ENCODE results near the gene POLD4.

POLD4 gene

DNA sequence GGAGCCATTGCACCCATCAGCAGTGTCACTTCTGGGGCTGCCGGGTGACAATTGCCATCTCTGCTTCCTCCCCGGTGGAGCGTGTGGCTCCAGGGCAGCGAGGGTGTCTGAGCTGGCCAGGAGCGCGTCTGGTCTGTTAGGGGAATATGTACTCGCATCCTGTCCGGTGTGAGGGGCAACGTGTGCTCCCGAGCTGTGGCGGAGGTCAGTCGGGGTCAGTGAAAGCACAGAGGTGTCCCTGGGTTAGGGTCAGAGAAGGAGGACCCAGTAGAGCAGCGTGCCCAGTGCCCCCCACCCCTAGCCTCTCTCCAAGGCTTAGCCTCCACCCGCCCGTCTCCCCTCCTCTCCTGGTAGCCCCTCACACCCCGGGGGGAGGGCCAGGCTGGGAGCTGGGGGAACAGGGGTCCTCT, 18.6 kb upstream of the POLD4 start:
- Histone ChIP-seq H3K4me3 (ENCODE audit: low read depth in 1 of 2, low read length in 2 of 2) (no peak overlapping the region), H3K9me3 (ENCODE audit: insufficient read depth, low read length, severe bottlenecking) (no peaks in the 10 kb centered on the region), H3K9ac (ENCODE audit: low read depth, low read length) (no peak overlapping the region), H3K27me3 (ENCODE audit: insufficient read depth, low read length, poor library complexity) (peaks cover 76% of the 10 kb centered on the region), H3K79me2 (ENCODE audit: insufficient read depth, low read length) (no peaks in the 10 kb centered on the region), H2AFZ (ENCODE audit: low read depth, low read length) (no peak overlapping the region), H3K36me3 (ENCODE audit: insufficient read depth, low read length) (no peaks in the 10 kb centered on the region), H4K20me1 (ENCODE audit: insufficient read depth, low read length) (peaks cover 34% of the 10 kb centered on the region), H3K4me2 (ENCODE audit: insufficient read depth, low read length) (no peak overlapping the region), H3K27ac (ENCODE audit: low read length) (no peak overlapping the region), H3K4me1 (ENCODE audit: insufficient read depth, low read length) (peaks cover 37% of the 10 kb centered on the region)
- DNase-seq (no peak), ATAC-seq (ENCODE audit: insufficient read depth, low read depth) (no peak)
- TF ChIP-seq EZH2 (IDR thresholded peaks at IDR 0.05; ENCODE audit: borderline replicate concordance, low read depth, low read length, severe bottlenecking) = peak; percentile 55
- TF ChIP-seq, protein P1, sequence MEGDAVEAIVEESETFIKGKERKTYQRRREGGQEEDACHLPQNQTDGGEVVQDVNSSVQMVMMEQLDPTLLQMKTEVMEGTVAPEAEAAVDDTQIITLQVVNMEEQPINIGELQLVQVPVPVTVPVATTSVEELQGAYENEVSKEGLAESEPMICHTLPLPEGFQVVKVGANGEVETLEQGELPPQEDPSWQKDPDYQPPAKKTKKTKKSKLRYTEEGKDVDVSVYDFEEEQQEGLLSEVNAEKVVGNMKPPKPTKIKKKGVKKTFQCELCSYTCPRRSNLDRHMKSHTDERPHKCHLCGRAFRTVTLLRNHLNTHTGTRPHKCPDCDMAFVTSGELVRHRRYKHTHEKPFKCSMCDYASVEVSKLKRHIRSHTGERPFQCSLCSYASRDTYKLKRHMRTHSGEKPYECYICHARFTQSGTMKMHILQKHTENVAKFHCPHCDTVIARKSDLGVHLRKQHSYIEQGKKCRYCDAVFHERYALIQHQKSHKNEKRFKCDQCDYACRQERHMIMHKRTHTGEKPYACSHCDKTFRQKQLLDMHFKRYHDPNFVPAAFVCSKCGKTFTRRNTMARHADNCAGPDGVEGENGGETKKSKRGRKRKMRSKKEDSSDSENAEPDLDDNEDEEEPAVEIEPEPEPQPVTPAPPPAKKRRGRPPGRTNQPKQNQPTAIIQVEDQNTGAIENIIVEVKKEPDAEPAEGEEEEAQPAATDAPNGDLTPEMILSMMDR (IDR thresholded peaks at IDR 0.05; ENCODE audit: borderline replicate concordance, extremely low read depth, low read length, poor library complexity, severe bottlenecking) = no peak

DNA sequence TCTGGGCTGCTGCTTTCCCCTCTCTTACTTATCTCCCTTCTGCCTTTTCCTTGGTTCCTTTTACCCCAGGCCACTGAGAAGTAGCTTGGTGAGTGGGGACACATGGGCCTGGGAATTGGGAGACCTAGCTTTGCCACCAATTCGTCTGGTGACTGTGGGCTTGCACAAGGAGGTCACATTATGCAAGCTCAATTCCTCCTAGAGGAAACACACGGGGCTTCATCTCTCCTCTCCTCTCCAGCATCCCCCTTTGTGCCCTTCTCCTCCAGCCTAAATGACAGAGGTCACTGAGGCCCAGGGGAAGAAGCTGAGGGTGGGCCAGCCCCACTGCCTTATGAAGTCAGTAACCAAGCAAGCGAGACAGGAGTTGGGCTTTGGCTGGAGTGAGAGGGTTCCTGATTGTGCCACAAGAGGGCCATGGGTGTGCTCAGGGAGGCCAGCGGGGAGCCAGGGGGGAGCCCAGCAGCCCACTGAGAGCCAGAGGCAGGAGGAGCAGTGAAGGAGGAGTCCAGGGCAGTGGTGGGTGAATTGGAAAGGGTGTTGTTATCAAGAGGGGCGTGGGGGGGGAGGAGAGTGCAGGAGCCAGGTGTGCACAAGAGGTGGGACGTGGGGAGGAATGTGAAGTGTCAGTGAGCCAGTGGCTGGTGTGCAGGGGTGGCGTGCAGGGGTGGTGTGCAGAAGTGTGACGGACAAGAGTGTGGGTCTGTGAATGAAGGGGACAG, 18.0 kb upstream of the POLD4 start:
- ATAC-seq (ENCODE audit: insufficient read depth, low read depth) (peak; percentile 22; the same call in 1 of the 3 replicates), DNase-seq (no peak)
- Histone ChIP-seq H3K9ac (ENCODE audit: low read depth, low read length) (no peak overlapping the region), H3K27ac (ENCODE audit: low read length) (no peak overlapping the region), H2AFZ (ENCODE audit: low read depth, low read length) (no peak overlapping the region), H3K9me3 (ENCODE audit: insufficient read depth, low read length, severe bottlenecking) (no peaks in the 10 kb centered on the region), H3K4me3 (ENCODE audit: low read depth in 1 of 2, low read length in 2 of 2) (no peak overlapping the region), H3K27me3 (ENCODE audit: insufficient read depth, low read length, poor library complexity) (peaks cover 73% of the 10 kb centered on the region), H3K4me1 (ENCODE audit: insufficient read depth, low read length) (peaks cover 37% of the 10 kb centered on the region), H3K36me3 (ENCODE audit: insufficient read depth, low read length) (no peaks in the 10 kb centered on the region), H3K4me2 (ENCODE audit: insufficient read depth, low read length) (no peak overlapping the region), H4K20me1 (ENCODE audit: insufficient read depth, low read length) (peaks cover 32% of the 10 kb centered on the region), H3K79me2 (ENCODE audit: insufficient read depth, low read length) (no peaks in the 10 kb centered on the region)
- TF ChIP-seq EZH2 (IDR thresholded peaks at IDR 0.05; ENCODE audit: borderline replicate concordance, low read depth, low read length, severe bottlenecking) = no peak
- TF ChIP-seq, protein P1 (IDR thresholded peaks at IDR 0.05; ENCODE audit: borderline replicate concordance, extremely low read depth, low read length, poor library complexity, severe bottlenecking) = peak; percentile 48

- Histone ChIP-seq H3K36me3 (ENCODE audit: insufficient read depth, low read length) (no peaks in the 10 kb centered on the region), H3K4me2 (ENCODE audit: insufficient read depth, low read length) (no peak overlapping the region), H3K9ac (ENCODE audit: low read depth, low read length) (no peak overlapping the region), H3K27me3 (ENCODE audit: insufficient read depth, low read length, poor library complexity) (peaks cover 64% of the 10 kb centered on the region), H3K4me3 (ENCODE audit: low read depth in 1 of 2, low read length in 2 of 2) (no peak overlapping the region), H2AFZ (ENCODE audit: low read depth, low read length) (no peak overlapping the region), H3K79me2 (ENCODE audit: insufficient read depth, low read length) (no peaks in the 10 kb centered on the region), H3K4me1 (ENCODE audit: insufficient read depth, low read length) (peaks cover 37% of the 10 kb centered on the region), H3K9me3 (ENCODE audit: insufficient read depth, low read length, severe bottlenecking) (no peaks in the 10 kb centered on the region), H4K20me1 (ENCODE audit: insufficient read depth, low read length) (peaks cover 23% of the 10 kb centered on the region), H3K27ac (ENCODE audit: low read length) (no peak overlapping the region)
- no peak for DNase-seq
- ATAC-seq (ENCODE audit: insufficient read depth, low read depth) = 0 out of 3 replicates have a peak, but pooled peaks have one; percentile 1
- TF ChIP-seq, protein P1 (IDR thresholded peaks at IDR 0.05; ENCODE audit: borderline replicate concordance, extremely low read depth, low read length, poor library complexity, severe bottlenecking) = no peak
- no peak for TF ChIP-seq EZH2 (IDR thresholded peaks at IDR 0.05; ENCODE audit: borderline replicate concordance, low read depth, low read length, severe bottlenecking)
Measured at GRCh38 chr11:67370351-67371076, 17.2 kb upstream of the POLD4 start.
